B cell (primary cell): ENCODE measurements around the gene CLCN2.

Experiments used
- CTCF ChIP-seq: fragments of 200-600 bp; IDR thresholded peaks from one replicate; pipeline ENCODE4 v1.8.0; 2022; ENCODE audit warnings: antibody characterized with exemption, mild to moderate bottlenecking
- EZH2 ChIP-seq: IDR thresholded peaks from 2 replicates; pipeline ENCODE4 v1.6.1; 2012; ENCODE audit warnings: borderline replicate concordance, low read depth, mild to moderate bottlenecking, moderate library complexity, low read length; ENCODE audit not compliant: insufficient read depth, poor library complexity, severe bottlenecking

- TF ChIP-seq CTCF (no peak), EZH2 (no peak)
Observed at GRCh38 chr3:184333700-184334099, 27.7 kb downstream of the CLCN2 start.
